COLO829 (cell line): Measurements from ENCODE around the gene ATP13A2.
A peak's percentile ranks its signal among the peaks of the same experiment; 100 is the strongest.

Experiments
- DNase-seq: peaks from one replicate; pipeline ENCODE4 v3.0.0; 2012; ENCODE audit warnings: low spot score

The ATP13A2 gene

GRCh38 chr1:17011439-17012307 is at the start of gene ATP13A2:
ATP13A2 (minus strand) TSS chr1:17011928; CDS start chr1:17011738, 190 bp downstream.
- DNase-seq, result peak; percentile 33

- no peak for DNase-seq
Measured at GRCh38 chr1:17061486-17061885, 49.8 kb upstream of the ATP13A2 start.

GRCh38 chr1:17060306-17060749 is 48.6 kb upstream of the ATP13A2 start:
- no peak for DNase-seq

GRCh38 chr1:17059391-17060305 is 47.9 kb upstream of the ATP13A2 start:
- peak; percentile 57 for DNase-seq

GRCh38 chr1:17056551-17056950 is 44.8 kb upstream of the ATP13A2 start:
- DNase-seq, result no peak

GRCh38 chr1:17055801-17056200 is 44.1 kb upstream of the ATP13A2 start:
- no peak for DNase-seq

GRCh38 chr1:17053685-17054410 is 42.1 kb upstream of the ATP13A2 start, which contains the start of gene SDHB:
SDHB (minus strand) TSS chr1:17054032; CDS start chr1:17054019, 13 bp downstream.
- peak; percentile 99 for DNase-seq

GRCh38 chr1:17053086-17053684 is 41.5 kb upstream of the ATP13A2 start:
- DNase-seq, result no peak

GRCh38 chr1:17052641-17053040 is 40.9 kb upstream of the ATP13A2 start:
- DNase-seq, result no peak

GRCh38 chr1:17052038-17052437 is 40.3 kb upstream of the ATP13A2 start:
- DNase-seq, result no peak

- peak; percentile 15 for DNase-seq
Measured at GRCh38 chr1:17047924-17048323, 36.2 kb upstream of the ATP13A2 start.

GRCh38 chr1:17046334-17046657 is 34.6 kb upstream of the ATP13A2 start:
- no peak for DNase-seq

- DNase-seq, result peak; percentile 52
Measured at GRCh38 chr1:17045634-17046333, 34.1 kb upstream of the ATP13A2 start.

GRCh38 chr1:17045150-17045549 is 33.4 kb upstream of the ATP13A2 start:
- DNase-seq, result peak; percentile 46

- no peak for DNase-seq
Measured at GRCh38 chr1:17043676-17044075, 31.9 kb upstream of the ATP13A2 start.

- DNase-seq, result no peak
Measured at GRCh38 chr1:17040135-17040534, 28.4 kb upstream of the ATP13A2 start.

GRCh38 chr1:17039522-17039921 is 27.8 kb upstream of the ATP13A2 start:
- DNase-seq, result no peak

GRCh38 chr1:17033481-17033880 is 21.8 kb upstream of the ATP13A2 start:
- no peak for DNase-seq

- no peak for DNase-seq
Measured at GRCh38 chr1:17032741-17033140, 21.0 kb upstream of the ATP13A2 start.

GRCh38 chr1:17031436-17031835 is 19.7 kb upstream of the ATP13A2 start:
- no peak for DNase-seq

GRCh38 chr1:17030206-17030605 is 18.5 kb upstream of the ATP13A2 start:
- DNase-seq, result no peak
